Erythroblast (primary cell): Measurements from ENCODE around the gene ADH1B.

Experiments
- GATA1 ChIP-seq: IDR thresholded peaks from 2 replicates; pipeline ENCODE4 v1.6.1; 2011; ENCODE audit warnings: low read depth, mild to moderate bottlenecking, control low read depth, low read length, moderate library complexity
- POLR2A ChIP-seq: IDR thresholded peaks from 2 replicates; pipeline ENCODE4 v1.6.1; 2011; ENCODE audit warnings: mild to moderate bottlenecking, low read length

DNA sequence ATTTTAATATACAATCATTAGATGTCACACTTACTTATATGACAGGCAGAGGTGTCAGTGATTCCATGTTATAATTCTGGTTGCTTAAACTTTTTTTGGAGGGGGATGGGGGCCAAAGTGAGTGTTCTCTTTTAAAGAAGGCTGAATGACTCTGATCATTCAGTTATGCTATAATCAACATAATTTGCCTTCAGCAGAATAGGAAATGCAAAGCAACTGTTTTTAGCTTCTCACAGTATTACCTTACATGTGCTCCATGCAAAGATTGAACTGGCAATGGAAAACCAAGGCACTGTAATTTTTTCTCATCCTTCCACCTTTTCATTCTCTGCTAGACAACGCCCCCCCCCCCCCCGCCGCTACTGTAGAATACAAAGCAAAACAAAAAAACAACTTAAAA lies 18.0 kb upstream of the ADH1B start:
- TF ChIP-seq POLR2A, result no peak
- TF ChIP-seq GATA1, result no peak
